ENCODE data around the gene RTKN2.

RTKN2 gene

GRCh38 chr10:62270020-62270419 is 1.4 kb upstream of the RTKN2 start:
- H3K9me3 Mint-ChIP-seq = no peaks in the 10 kb centered on the region
- H3K4me1 Mint-ChIP-seq (ENCODE audit: low read depth) = peaks cover 16% of the 10 kb centered on the region
- H3K4me3 Mint-ChIP-seq = peak overlapping the region; percentile 3
- DNase-seq (ENCODE audit: low spot score) = no peak
- no peak overlapping the region for H3K27ac Mint-ChIP-seq
- H3K27me3 Mint-ChIP-seq (ENCODE audit: low read depth) = peaks cover 45% of the 10 kb centered on the region
- no peaks in the 10 kb centered on the region for H3K36me3 Mint-ChIP-seq (ENCODE audit: low read depth)

DNA sequence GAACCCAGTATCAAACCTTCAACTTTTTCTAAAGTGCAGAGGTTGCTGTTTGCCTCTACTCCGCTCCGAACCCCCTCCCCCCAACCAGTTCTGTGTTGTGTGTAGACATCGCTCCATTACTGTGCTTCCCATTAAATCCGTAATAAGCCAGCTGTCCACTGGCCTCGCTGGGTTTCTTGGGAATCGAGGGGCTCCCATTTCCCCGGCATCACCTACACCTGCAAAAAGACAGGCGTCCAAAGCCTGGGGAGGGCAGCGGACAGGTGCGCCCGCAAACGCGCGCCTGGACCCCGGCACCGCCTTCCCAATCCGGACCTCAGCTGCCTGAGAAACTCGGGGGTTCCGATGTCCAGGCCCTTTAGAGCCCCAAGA is 631 bp downstream of the RTKN2 start:
- Mint-ChIP-seq H3K4me3 (peak overlapping the region; percentile 84), H3K36me3 (ENCODE audit: low read depth) (no peaks in the 10 kb centered on the region), H3K27me3 (ENCODE audit: low read depth) (peaks cover 43% of the 10 kb centered on the region), H3K4me1 (ENCODE audit: low read depth) (peaks cover 17% of the 10 kb centered on the region), H3K9me3 (no peaks in the 10 kb centered on the region), H3K27ac (no peak overlapping the region)
- no peak for DNase-seq (ENCODE audit: low spot score)

DNA sequence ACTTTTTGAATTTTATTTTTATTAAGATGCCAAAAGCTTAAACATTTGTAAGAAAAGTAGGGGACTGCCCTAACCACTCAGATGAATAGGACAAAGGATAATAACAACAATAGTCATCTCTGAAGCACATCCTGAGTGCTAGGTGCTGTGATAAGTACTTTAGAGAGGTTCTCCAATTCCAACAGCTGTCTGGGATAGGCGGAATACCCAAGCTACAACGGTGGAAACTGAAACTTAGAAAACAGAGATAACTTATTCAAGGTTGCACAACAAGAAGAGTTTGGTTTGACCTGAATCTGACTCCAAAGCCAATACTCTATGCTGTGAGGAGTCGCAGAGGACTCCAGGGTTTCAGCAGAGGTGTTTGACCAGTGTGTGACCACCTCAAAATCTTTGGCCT is 2.0 kb downstream of the RTKN2 start:
- Mint-ChIP-seq H3K27me3 (ENCODE audit: low read depth) (peaks cover 36% of the 10 kb centered on the region), H3K4me1 (ENCODE audit: low read depth) (peaks cover 17% of the 10 kb centered on the region)

GRCh38 chr10:62266147-62266546 is 2.5 kb downstream of the RTKN2 start:
- peaks cover 32% of the 10 kb centered on the region for H3K27me3 Mint-ChIP-seq (ENCODE audit: low read depth)
- no peak overlapping the region for H3K27ac Mint-ChIP-seq
- no peaks in the 10 kb centered on the region for H3K9me3 Mint-ChIP-seq
- H3K4me3 Mint-ChIP-seq = no peak overlapping the region
- H3K36me3 Mint-ChIP-seq (ENCODE audit: low read depth) = no peaks in the 10 kb centered on the region
- peaks cover 17% of the 10 kb centered on the region for H3K4me1 Mint-ChIP-seq (ENCODE audit: low read depth)
- no peak for DNase-seq (ENCODE audit: low spot score)

More for the DNA sequence above, 2.0 kb downstream of the RTKN2 start:
- Mint-ChIP-seq H3K27ac (no peak overlapping the region), H3K4me3 (no peak overlapping the region), H3K9me3 (no peaks in the 10 kb centered on the region), H3K36me3 (ENCODE audit: low read depth) (no peaks in the 10 kb centered on the region)
- DNase-seq (ENCODE audit: low spot score) = no peak

DNA sequence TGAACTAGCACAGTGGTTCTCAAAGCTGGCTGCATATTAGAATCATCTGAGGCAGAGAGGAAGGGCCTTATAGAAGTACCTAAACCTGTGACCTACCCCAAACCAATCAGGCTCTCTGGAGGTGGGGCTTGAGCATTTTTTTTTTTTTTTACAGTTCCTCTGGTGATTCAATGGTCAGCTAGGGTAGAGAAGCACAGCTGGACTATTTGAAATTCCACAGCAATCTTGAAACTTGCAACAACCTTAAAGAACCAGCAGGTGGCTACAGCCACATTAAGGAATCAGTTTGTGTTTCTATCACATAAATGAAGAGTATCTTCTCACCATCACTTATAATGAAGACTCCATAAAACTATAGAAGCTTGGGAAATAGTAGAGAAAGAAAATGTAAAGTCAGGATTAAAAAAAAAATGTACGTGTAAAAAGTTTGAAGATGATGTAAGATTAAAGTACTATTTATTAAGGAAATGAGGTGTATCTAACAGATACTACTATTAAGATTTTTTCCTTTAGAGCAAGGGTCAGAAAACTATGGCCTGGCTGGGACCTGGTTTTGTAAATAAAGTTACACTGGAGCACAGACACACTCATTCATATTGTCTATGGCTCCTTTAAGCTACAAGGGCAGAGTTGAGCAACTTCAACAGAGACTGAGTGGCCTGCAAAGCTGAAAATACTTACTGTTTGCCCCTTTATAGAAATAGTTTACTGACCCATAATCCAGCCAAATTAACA is 3.8 kb downstream of the RTKN2 start:
- peaks cover 16% of the 10 kb centered on the region for H3K4me1 Mint-ChIP-seq (ENCODE audit: low read depth)
- H3K4me3 Mint-ChIP-seq = no peak overlapping the region
- H3K36me3 Mint-ChIP-seq (ENCODE audit: low read depth) = no peaks in the 10 kb centered on the region
- no peaks in the 10 kb centered on the region for H3K9me3 Mint-ChIP-seq
- peaks cover 25% of the 10 kb centered on the region for H3K27me3 Mint-ChIP-seq (ENCODE audit: low read depth)
- no peak for DNase-seq (ENCODE audit: low spot score)
- H3K27ac Mint-ChIP-seq = no peak overlapping the region

DNA sequence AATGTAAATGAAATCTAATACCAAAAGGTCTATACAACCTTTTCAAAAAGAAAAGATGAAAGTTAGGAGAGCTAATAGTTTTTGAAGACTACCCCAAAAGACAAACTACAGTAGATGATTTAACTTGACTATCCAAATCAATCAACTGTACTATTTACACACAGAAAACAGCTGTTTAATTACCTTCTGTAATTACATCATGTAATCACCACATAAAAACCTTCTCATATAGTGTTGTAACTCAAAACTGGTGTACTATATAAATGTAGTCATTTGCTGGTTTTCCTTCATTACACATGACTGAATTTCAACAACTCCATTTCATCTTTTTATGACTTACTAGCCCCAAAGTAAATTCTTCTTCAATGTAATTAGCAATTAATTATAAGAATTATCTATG is 4.5 kb downstream of the RTKN2 start:
- Mint-ChIP-seq H3K4me3 (no peak overlapping the region), H3K27ac (no peak overlapping the region), H3K27me3 (ENCODE audit: low read depth) (peaks cover 20% of the 10 kb centered on the region), H3K4me1 (ENCODE audit: low read depth) (peaks cover 12% of the 10 kb centered on the region), H3K9me3 (no peaks in the 10 kb centered on the region), H3K36me3 (ENCODE audit: low read depth) (no peaks in the 10 kb centered on the region)
- DNase-seq (ENCODE audit: low spot score) = no peak

GRCh38 chr10:62261666-62262065 is 7.0 kb downstream of the RTKN2 start:
- DNase-seq (ENCODE audit: low spot score) = no peak
- no peaks in the 10 kb centered on the region for H3K9me3 Mint-ChIP-seq
- H3K4me1 Mint-ChIP-seq (ENCODE audit: low read depth) = peaks cover 2% of the 10 kb centered on the region
- H3K27me3 Mint-ChIP-seq (ENCODE audit: low read depth) = peaks cover 7% of the 10 kb centered on the region
- no peaks in the 10 kb centered on the region for H3K36me3 Mint-ChIP-seq (ENCODE audit: low read depth)
- no peak overlapping the region for H3K4me3 Mint-ChIP-seq
- no peak overlapping the region for H3K27ac Mint-ChIP-seq

GRCh38 chr10:62259998-62260397 is 8.6 kb downstream of the RTKN2 start:
- no peak for DNase-seq (ENCODE audit: low spot score)
- Mint-ChIP-seq H3K9me3 (no peaks in the 10 kb centered on the region), H3K27ac (no peak overlapping the region), H3K36me3 (ENCODE audit: low read depth) (no peaks in the 10 kb centered on the region), H3K27me3 (ENCODE audit: low read depth) (peaks cover 3% of the 10 kb centered on the region), H3K4me3 (no peak overlapping the region), H3K4me1 (ENCODE audit: low read depth) (peaks cover 2% of the 10 kb centered on the region)

GRCh38 chr10:62259456-62259855 is 9.2 kb downstream of the RTKN2 start:
- DNase-seq (ENCODE audit: low spot score) = no peak
- no peaks in the 10 kb centered on the region for H3K36me3 Mint-ChIP-seq (ENCODE audit: low read depth)
- no peak overlapping the region for H3K4me3 Mint-ChIP-seq
- peaks cover 3% of the 10 kb centered on the region for H3K27me3 Mint-ChIP-seq (ENCODE audit: low read depth)
- no peaks in the 10 kb centered on the region for H3K4me1 Mint-ChIP-seq (ENCODE audit: low read depth)
- no peaks in the 10 kb centered on the region for H3K9me3 Mint-ChIP-seq
- H3K27ac Mint-ChIP-seq = no peak overlapping the region

DNA sequence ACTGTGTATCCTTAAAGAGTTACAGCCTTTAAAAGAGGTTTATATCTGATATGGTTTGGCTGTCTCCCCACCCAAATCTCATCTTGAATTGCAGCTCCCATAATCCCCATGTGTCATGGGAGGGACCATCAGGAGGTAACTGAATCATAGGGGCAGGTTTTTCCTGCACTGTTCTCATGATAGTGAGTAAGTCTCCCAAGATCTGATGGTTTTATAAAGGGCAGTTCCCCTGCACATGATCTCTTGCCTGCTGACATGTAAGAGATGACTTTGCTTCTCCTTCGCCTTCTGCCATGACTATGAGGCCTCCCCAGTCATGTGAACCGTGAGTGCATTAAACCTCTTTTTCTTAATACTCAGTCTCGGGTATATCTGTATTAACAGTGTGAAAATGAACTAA is 9.7 kb downstream of the RTKN2 start:
- no peak overlapping the region for H3K27ac Mint-ChIP-seq
- H3K9me3 Mint-ChIP-seq = no peaks in the 10 kb centered on the region
- peaks cover 3% of the 10 kb centered on the region for H3K27me3 Mint-ChIP-seq (ENCODE audit: low read depth)
- DNase-seq (ENCODE audit: low spot score) = no peak
- no peaks in the 10 kb centered on the region for H3K4me1 Mint-ChIP-seq (ENCODE audit: low read depth)
- no peaks in the 10 kb centered on the region for H3K36me3 Mint-ChIP-seq (ENCODE audit: low read depth)
- H3K4me3 Mint-ChIP-seq = no peak overlapping the region

GRCh38 chr10:62253704-62254103 is 14.9 kb downstream of the RTKN2 start:
- no peaks in the 10 kb centered on the region for H3K27me3 Mint-ChIP-seq (ENCODE audit: low read depth)
- no peak overlapping the region for H3K27ac Mint-ChIP-seq
- DNase-seq (ENCODE audit: low spot score) = no peak
- H3K9me3 Mint-ChIP-seq = no peaks in the 10 kb centered on the region
- H3K36me3 Mint-ChIP-seq (ENCODE audit: low read depth) = no peaks in the 10 kb centered on the region
- no peak overlapping the region for H3K4me3 Mint-ChIP-seq
- peaks cover 13% of the 10 kb centered on the region for H3K4me1 Mint-ChIP-seq (ENCODE audit: low read depth)

GRCh38 chr10:62252051-62252450 is 16.6 kb downstream of the RTKN2 start:
- Mint-ChIP-seq H3K36me3 (ENCODE audit: low read depth) (no peaks in the 10 kb centered on the region), H3K27me3 (ENCODE audit: low read depth) (no peaks in the 10 kb centered on the region), H3K27ac (no peak overlapping the region), H3K9me3 (no peaks in the 10 kb centered on the region), H3K4me3 (no peak overlapping the region), H3K4me1 (ENCODE audit: low read depth) (peaks cover 13% of the 10 kb centered on the region)
- DNase-seq (ENCODE audit: low spot score) = no peak

DNA sequence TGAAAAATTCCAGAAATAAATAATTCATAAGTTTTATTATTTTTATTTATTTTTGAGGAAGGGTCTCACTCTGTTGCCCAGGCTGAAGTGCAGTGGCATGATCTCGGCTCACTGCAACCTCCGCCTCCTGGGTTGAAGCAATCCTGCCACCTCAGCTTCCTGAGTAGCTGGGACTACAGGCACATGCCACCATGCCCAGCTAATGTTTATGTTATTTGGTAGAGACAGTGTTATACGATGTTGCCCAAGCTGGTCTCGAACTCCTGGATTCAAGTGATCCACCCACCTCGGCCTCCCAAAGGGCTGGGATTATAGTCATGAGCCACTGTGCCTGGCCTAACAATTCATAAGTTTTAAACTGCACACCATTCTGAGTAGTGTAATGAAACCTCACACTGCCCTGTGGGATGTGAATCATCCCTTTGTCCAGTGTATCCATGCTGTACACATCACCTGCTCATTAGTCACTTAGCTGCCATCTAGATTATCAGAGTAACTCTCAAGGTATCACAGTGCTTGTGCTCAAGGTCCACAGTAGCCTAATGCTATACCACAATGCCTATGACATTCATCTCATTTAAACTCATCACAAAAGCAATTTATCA is 17.9 kb downstream of the RTKN2 start:
- Mint-ChIP-seq H3K27me3 (ENCODE audit: low read depth) (no peaks in the 10 kb centered on the region), H3K4me1 (ENCODE audit: low read depth) (peaks cover 13% of the 10 kb centered on the region), H3K36me3 (ENCODE audit: low read depth) (no peaks in the 10 kb centered on the region), H3K27ac (no peak overlapping the region), H3K4me3 (no peak overlapping the region), H3K9me3 (no peaks in the 10 kb centered on the region)
- no peak for DNase-seq (ENCODE audit: low spot score)

DNA sequence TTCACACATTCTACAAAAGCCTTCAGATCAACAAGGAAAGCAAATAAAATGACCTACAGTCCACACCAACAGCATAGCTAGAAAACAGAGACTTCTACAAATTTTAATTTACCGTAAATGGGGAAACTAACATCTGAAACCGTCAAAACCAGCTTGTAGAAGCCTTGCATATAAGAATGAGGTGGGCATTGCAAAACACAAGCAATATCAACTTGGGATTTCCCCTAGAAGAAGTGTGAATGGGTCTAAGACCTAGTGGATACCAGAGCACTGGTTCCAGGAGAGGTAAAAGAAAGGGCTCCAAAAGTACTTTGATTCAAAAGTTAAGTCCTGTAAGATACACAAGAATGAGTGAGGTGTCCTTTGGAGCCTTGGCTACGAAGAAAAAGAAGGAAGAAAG is 18.7 kb downstream of the RTKN2 start:
- no peak overlapping the region for H3K27ac Mint-ChIP-seq
- no peak overlapping the region for H3K4me3 Mint-ChIP-seq
- H3K9me3 Mint-ChIP-seq = no peaks in the 10 kb centered on the region
- H3K27me3 Mint-ChIP-seq (ENCODE audit: low read depth) = no peaks in the 10 kb centered on the region
- H3K4me1 Mint-ChIP-seq (ENCODE audit: low read depth) = peaks cover 20% of the 10 kb centered on the region
- DNase-seq (ENCODE audit: low spot score) = no peak
- H3K36me3 Mint-ChIP-seq (ENCODE audit: low read depth) = no peaks in the 10 kb centered on the region

DNA sequence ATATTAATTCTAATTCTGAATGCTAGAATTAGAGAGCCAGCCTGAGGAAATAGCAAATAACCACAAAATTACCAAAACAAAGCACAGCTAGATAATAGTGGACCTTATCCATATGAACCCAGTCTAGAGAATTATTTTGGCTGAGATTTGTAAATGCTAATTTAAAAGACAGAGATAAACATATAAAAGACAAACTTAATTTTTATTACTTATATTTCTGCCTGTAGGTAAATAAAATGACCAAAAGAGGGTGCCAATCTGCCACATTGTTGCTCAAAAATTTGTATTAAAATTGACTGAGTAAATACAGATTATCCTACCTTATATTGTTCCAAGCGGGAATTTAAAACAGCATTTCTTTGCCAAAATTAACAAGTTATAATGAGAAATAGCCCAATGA is 20.2 kb downstream of the RTKN2 start:
- no peak for DNase-seq (ENCODE audit: low spot score)
- Mint-ChIP-seq H3K27me3 (ENCODE audit: low read depth) (no peaks in the 10 kb centered on the region), H3K4me3 (no peak overlapping the region), H3K9me3 (no peaks in the 10 kb centered on the region), H3K27ac (no peak overlapping the region), H3K36me3 (ENCODE audit: low read depth) (peaks cover 2% of the 10 kb centered on the region), H3K4me1 (ENCODE audit: low read depth) (peaks cover 33% of the 10 kb centered on the region)
